Gastrocnemius medialis (tissue), 4 donors: ENCODE results near the gene RBM19.

Experiments
- CTCF ChIP-seq, 5 experiments: fragments of 450-650 bp in 3 of 5; fragments of 200-600 bp in 2 of 5; sonication (generic) in 2 of 5; IDR thresholded peaks in 4 of 5; conservative IDR thresholded peaks in 1 of 5; 1 replicate in 4 of 5; 2 replicates in 1 of 5; pipeline ENCODE4 v1.5.1; 2016 to 2019; ENCODE audit warnings: antibody characterized with exemption in 5 of 5, mild to moderate bottlenecking in 3 of 5, moderate library complexity in 3 of 5
- POLR2A ChIP-seq, 2 donors: fragments of 450-650 bp; IDR thresholded peaks; one replicate each; pipeline ENCODE4 v1.6.1; 2017; ENCODE audit warnings: antibody characterized with exemption in 2 of 2, mild to moderate bottlenecking in 2 of 2, moderate library complexity in 2 of 2

- no peak for TF ChIP-seq POLR2A (IDR thresholded peaks at IDR 0.05)
- TF ChIP-seq CTCF (IDR thresholded peaks at IDR 0.05 in 4 of 5, conservative IDR thresholded peaks at IDR 0.05 in 1 of 5), result no peak
Observed at GRCh38 chr12:113880988-113881962, 84.8 kb downstream of the RBM19 start.
